HG02588 (cell line): ENCODE data around the gene TMEM158.

Source experiments
- ATAC-seq: cut with Tn5 transposase; IDR thresholded peaks from one replicate; pipeline ENCODE4 v1.9.1; 2021; ENCODE audit warnings: mild to moderate bottlenecking, moderate library complexity; ENCODE audit not compliant: unreplicated experiment

TMEM158 gene

DNA sequence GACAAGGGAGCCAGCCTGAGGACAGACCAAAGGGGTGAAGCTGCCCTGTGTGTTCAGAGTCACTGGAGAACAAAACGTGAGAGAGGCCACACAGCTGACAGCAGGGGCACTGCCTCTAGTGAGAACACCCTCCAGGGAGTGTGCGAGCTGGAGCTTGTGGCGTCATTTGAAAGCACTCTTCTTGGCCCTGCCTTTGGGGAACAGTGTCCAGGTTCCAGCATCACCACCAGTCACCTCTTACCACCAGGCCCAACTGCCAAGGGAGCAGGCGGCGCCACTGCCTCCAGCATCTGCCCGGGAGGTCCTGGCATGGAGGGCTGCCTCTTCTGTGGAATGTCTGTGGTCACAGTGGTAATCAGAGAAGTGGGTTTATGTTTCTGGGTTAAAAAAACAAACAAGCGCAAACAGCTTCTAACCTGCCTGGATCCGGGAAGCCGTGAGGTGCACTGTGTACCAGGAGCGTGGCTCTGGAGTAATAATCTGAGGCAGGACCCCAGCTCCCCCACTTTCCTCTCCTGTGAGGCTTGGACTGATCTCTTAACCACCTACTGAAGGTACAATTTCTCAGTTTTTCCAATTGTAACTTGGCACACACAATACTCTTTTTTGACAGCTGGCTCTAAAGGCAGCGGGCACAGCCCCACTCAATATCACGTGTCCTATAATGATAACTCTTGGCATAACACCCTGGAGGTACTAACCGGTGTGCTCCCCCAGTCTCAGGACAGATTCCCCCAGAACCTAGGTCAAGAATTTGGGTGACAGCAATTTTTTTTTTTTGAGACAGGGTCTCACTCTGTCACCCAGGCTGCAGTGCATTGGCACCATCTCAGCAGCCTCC, 47.7 kb downstream of the TMEM158 start:
- ATAC-seq, result no peak

DNA sequence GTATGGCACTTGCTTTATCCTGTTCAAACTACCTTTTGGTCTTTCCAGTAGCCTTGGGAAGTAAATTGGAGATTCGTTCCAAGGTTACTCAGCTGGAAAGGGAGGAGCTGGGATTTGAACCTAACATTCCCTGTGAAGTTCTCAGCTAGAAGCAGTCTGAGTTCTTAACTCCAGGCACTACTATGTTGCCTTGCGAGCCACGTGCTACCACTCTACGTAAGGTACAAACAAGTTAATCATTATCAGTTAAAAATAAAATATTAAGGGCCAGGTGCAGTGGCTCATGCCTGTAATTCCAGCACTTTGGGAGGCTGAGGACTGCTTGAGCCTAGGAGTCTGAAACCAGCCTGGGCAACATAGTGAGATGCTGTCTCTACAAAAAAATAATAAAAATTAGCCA, 49.2 kb downstream of the TMEM158 start:
- ATAC-seq, result no peak
